Mesenchymal stem cell (in vitro differentiated cells and primary cell): ENCODE measurements around the gene CACNA2D3.

Source experiments
- DNase-seq: peaks from one replicate; pipeline ENCODE4 v3.0.0-alpha.2; 2013
- H2AFZ ChIP-seq: one replicate; pipeline ENCODE4 v1.6.1; 2013; ENCODE audit warnings: low read depth, mild to moderate bottlenecking, control low read depth, inconsistent platforms, low read length, moderate library complexity
- H2AK5ac ChIP-seq: 2 replicates; pipeline ENCODE4 v1.6.1; 2013; ENCODE audit warnings: low read length, moderate library complexity, mild to moderate bottlenecking, inconsistent platforms; ENCODE audit not compliant: severe bottlenecking
- H2BK120ac ChIP-seq: one replicate; pipeline ENCODE4 v1.6.1; 2013; ENCODE audit warnings: low read depth, mild to moderate bottlenecking, inconsistent platforms, low read length, moderate library complexity
- H2BK12ac ChIP-seq, 2 experiments: one replicate each; pipeline ENCODE4 v1.6.1; 2013; ENCODE audit warnings: inconsistent platforms in 2 of 2, low read length in 2 of 2, mild to moderate bottlenecking in 2 of 2, moderate library complexity in 2 of 2, control low read depth in 1 of 2
- H2BK15ac ChIP-seq: one replicate; pipeline ENCODE4 v1.6.1; 2013; ENCODE audit warnings: mild to moderate bottlenecking, low read depth, inconsistent platforms; ENCODE audit not compliant: poor library complexity, severe bottlenecking
- H2BK5ac ChIP-seq: 2 replicates; pipeline ENCODE4 v1.6.1; 2013; ENCODE audit warnings: low read depth, mild to moderate bottlenecking, low read length, control low read depth, inconsistent platforms; ENCODE audit not compliant: poor library complexity, severe bottlenecking
- H3K14ac ChIP-seq, 2 experiments: one replicate each; pipeline ENCODE4 v1.6.1; 2013; ENCODE audit warnings: inconsistent platforms in 2 of 2, low read length in 2 of 2, control low read depth in 1 of 2, mild to moderate bottlenecking in 1 of 2, moderate library complexity in 1 of 2
- H3K18ac ChIP-seq, 2 experiments: one replicate each; pipeline ENCODE4 v1.6.1; 2013; ENCODE audit warnings: inconsistent platforms in 2 of 2, low read length in 2 of 2, control low read depth in 1 of 2, low read depth in 1 of 2, mild to moderate bottlenecking in 1 of 2
- H3K23ac ChIP-seq, 2 experiments: one replicate each; pipeline ENCODE4 v1.6.1; 2013; ENCODE audit warnings: inconsistent platforms in 2 of 2, low read length in 2 of 2, mild to moderate bottlenecking in 2 of 2, moderate library complexity in 2 of 2, control low read depth in 1 of 2
- H3K27ac ChIP-seq: 2 replicates; pipeline ENCODE4 v1.5.1; 2013; ENCODE audit warnings: mild to moderate bottlenecking, moderate library complexity, low read length, control low read depth, inconsistent platforms; ENCODE audit not compliant: poor library complexity, severe bottlenecking
- H3K27me3 ChIP-seq, 2 experiments: 2 replicates each; pipeline versions ENCODE4 v1.6.1 to v1.7.0; 2013; ENCODE audit warnings: low read length in 2 of 2, mild to moderate bottlenecking in 2 of 2, moderate library complexity in 2 of 2, control low read depth in 1 of 2, inconsistent platforms in 1 of 2; ENCODE audit not compliant: control insufficient read depth in 1 of 2, insufficient read depth in 1 of 2
- H3K36me3 ChIP-seq, 2 experiments: 2 replicates each; pipeline versions ENCODE4 v1.6.1 to v1.7.0; 2013; ENCODE audit warnings: low read length in 2 of 2, control low read depth in 1 of 2, inconsistent platforms in 1 of 2, low read depth in 1 of 2, mild to moderate bottlenecking in 1 of 2; ENCODE audit not compliant: insufficient read depth in 2 of 2, control insufficient read depth in 1 of 2
- H3K4ac ChIP-seq, 2 experiments: one replicate each; pipeline ENCODE4 v1.6.1; 2013; ENCODE audit warnings: inconsistent platforms in 2 of 2, low read length in 2 of 2, mild to moderate bottlenecking in 2 of 2, moderate library complexity in 2 of 2, control low read depth in 1 of 2, low read depth in 1 of 2
- H3K4me1 ChIP-seq: 2 replicates; pipeline ENCODE4 v1.6.1; 2013; ENCODE audit warnings: low read depth, low read length, control low read depth; ENCODE audit not compliant: control insufficient read depth, insufficient read depth
- H3K4me2 ChIP-seq: 2 replicates; pipeline ENCODE4 v1.6.1; 2013; ENCODE audit warnings: low read length, mild to moderate bottlenecking, inconsistent platforms; ENCODE audit not compliant: poor library complexity, severe bottlenecking
- H3K4me3 ChIP-seq, 2 experiments: 2 replicates each; pipeline versions ENCODE4 v1.5.1 to v1.7.0; 2013; ENCODE audit warnings: low read length in 2 of 2, mild to moderate bottlenecking in 2 of 2, control low read depth in 1 of 2, low read depth in 1 of 2; ENCODE audit not compliant: insufficient read depth in 1 of 2
- H3K79me1 ChIP-seq: replicated peaks from 2 replicates; pipeline ENCODE4 v1.6.1; 2013; ENCODE audit warnings: mild to moderate bottlenecking, control low read depth, low read length, inconsistent platforms; ENCODE audit not compliant: poor library complexity, severe bottlenecking
- H3K9ac ChIP-seq: 2 replicates; pipeline ENCODE4 v1.7.0; 2013; ENCODE audit warnings: mild to moderate bottlenecking, low read length, moderate library complexity
- H3K9me3 ChIP-seq: 2 replicates; pipeline ENCODE4 v1.7.0; 2013; ENCODE audit warnings: mild to moderate bottlenecking, low read length; ENCODE audit not compliant: control insufficient read depth
- H4K8ac ChIP-seq: one replicate; pipeline ENCODE4 v1.6.1; 2013; ENCODE audit warnings: inconsistent platforms, mild to moderate bottlenecking, low read length, moderate library complexity
- H4K91ac ChIP-seq: one replicate; pipeline ENCODE4 v1.6.1; 2013; ENCODE audit warnings: mild to moderate bottlenecking, low read length, inconsistent platforms
- WGBS: methylation state at CpG from one replicate; pipeline ENCODE4 v1.1.7; 2013; ENCODE audit warnings: mixed read lengths; 5-methylcytosine and 5-hydroxymethylcytosine counted together

CACNA2D3 gene

GRCh38 chr3:54847361-54847760 is 725.0 kb downstream of the CACNA2D3 start:
- H4K91ac ChIP-seq = no peak overlapping the region
- H3K9me3 ChIP-seq = no peaks in the 10 kb centered on the region
- no peak overlapping the region for H2BK120ac ChIP-seq
- DNase-seq = no peak
- 98% methylated on average over 3 of the region's 4 CpGs for WGBS
- no peak overlapping the region for H4K8ac ChIP-seq
- peaks cover 4% of the 10 kb centered on the region for H3K4me1 ChIP-seq
- no peak overlapping the region for H3K14ac ChIP-seq
- no peak overlapping the region for H3K9ac ChIP-seq
- no peaks in the 10 kb centered on the region for H3K36me3 ChIP-seq
- H3K27me3 ChIP-seq = peaks cover 0 to 6% of the 10 kb centered on the region in 2 experiments
- H3K27ac ChIP-seq = no peak overlapping the region
- H2BK12ac ChIP-seq = no peak overlapping the region
- no peak overlapping the region for H3K23ac ChIP-seq
- H3K18ac ChIP-seq = no peak overlapping the region
- no peak overlapping the region for H2AK5ac ChIP-seq
- no peak overlapping the region for H3K4ac ChIP-seq
- H2AFZ ChIP-seq = no peak overlapping the region
- no peak overlapping the region for H2BK5ac ChIP-seq
- H2BK15ac ChIP-seq = no peak overlapping the region
- H3K4me2 ChIP-seq = no peak overlapping the region
- H3K4me3 ChIP-seq = no peak overlapping the region
- no peaks in the 10 kb centered on the region for H3K79me1 ChIP-seq

- no peak for DNase-seq
- H3K4me2 ChIP-seq = no peak overlapping the region
- H2BK5ac ChIP-seq = no peak overlapping the region
- no peaks in the 10 kb centered on the region for H3K79me1 ChIP-seq
- H4K8ac ChIP-seq = no peak overlapping the region
- H3K36me3 ChIP-seq = no peaks in the 10 kb centered on the region
- H3K23ac ChIP-seq = no peak overlapping the region
- H2BK15ac ChIP-seq = no peak overlapping the region
- no peak overlapping the region for H3K14ac ChIP-seq
- no peaks in the 10 kb centered on the region for H3K9me3 ChIP-seq
- no peak overlapping the region for H2BK12ac ChIP-seq
- no peak overlapping the region for H3K4me3 ChIP-seq
- H3K4ac ChIP-seq = no peak overlapping the region
- H2BK120ac ChIP-seq = no peak overlapping the region
- no peak overlapping the region for H3K27ac ChIP-seq
- no peak overlapping the region for H4K91ac ChIP-seq
- no peak overlapping the region for H3K9ac ChIP-seq
- 97% methylated on average over 3 of the region's 4 CpGs for WGBS
- peaks cover 6% of the 10 kb centered on the region for H3K4me1 ChIP-seq
- H2AK5ac ChIP-seq = no peak overlapping the region
- peaks cover 0 to 14% of the 10 kb centered on the region in 2 experiments for H3K27me3 ChIP-seq
- H3K18ac ChIP-seq = no peak overlapping the region
- no peak overlapping the region for H2AFZ ChIP-seq
These were observed 727.0 kb downstream of the CACNA2D3 start for GRCh38 chr3:54849360-54849759.

- WGBS = 80% methylated on average over 2 of the region's 2 CpGs
- DNase-seq = no peak
These were observed 728.2 kb downstream of the CACNA2D3 start for GRCh38 chr3:54850484-54851018.

GRCh38 chr3:54853573-54854404 is 731.4 kb downstream of the CACNA2D3 start:
- Histone ChIP-seq H3K4me2 (no peak overlapping the region), H3K4me3 (no peak overlapping the region), H2AK5ac (peak overlapping the region; percentile 89), H3K4ac (peak overlapping the region; percentile 5 to 13), H3K18ac (peak overlapping the region; percentile 85 to 93), H3K79me1 (no peaks in the 10 kb centered on the region), H3K9ac (peak overlapping the region; percentile 66), H3K9me3 (no peaks in the 10 kb centered on the region), H3K4me1 (peaks cover 9% of the 10 kb centered on the region), H3K36me3 (no peaks in the 10 kb centered on the region), H2AFZ (peak overlapping the region; percentile 57), H2BK12ac (peak overlapping the region; percentile 49 to 93), H4K8ac (peak overlapping the region; percentile 95), H3K23ac (peak overlapping the region in 1 of 2 experiments; percentile 56), H4K91ac (peak overlapping the region; percentile 78), H3K27me3 (peaks cover 2 to 14% of the 10 kb centered on the region in 2 experiments), H3K27ac (peak overlapping the region; percentile 52), H2BK15ac (no peak overlapping the region), H3K14ac (no peak overlapping the region), H2BK120ac (no peak overlapping the region), H2BK5ac (no peak overlapping the region)
- peak; percentile 77 for DNase-seq
- WGBS = 11% methylated on average over 20 of the region's 20 CpGs

More at GRCh38 chr3:54850484-54851018, 728.2 kb downstream of the CACNA2D3 start:
- Histone ChIP-seq H2BK12ac (no peak overlapping the region), H2BK15ac (no peak overlapping the region), H3K14ac (no peak overlapping the region), H4K91ac (no peak overlapping the region), H3K79me1 (no peaks in the 10 kb centered on the region), H3K4me3 (no peak overlapping the region), H3K18ac (no peak overlapping the region), H4K8ac (no peak overlapping the region), H3K27me3 (peaks cover 0 to 14% of the 10 kb centered on the region in 2 experiments), H3K23ac (no peak overlapping the region), H3K4me1 (peaks cover 7% of the 10 kb centered on the region), H2BK5ac (no peak overlapping the region), H2AFZ (no peak overlapping the region), H3K27ac (no peak overlapping the region), H3K4me2 (no peak overlapping the region), H3K9ac (no peak overlapping the region), H3K9me3 (no peaks in the 10 kb centered on the region), H2AK5ac (no peak overlapping the region), H2BK120ac (no peak overlapping the region), H3K36me3 (no peaks in the 10 kb centered on the region), H3K4ac (no peak overlapping the region)
